ENCODE results near the gene SPAAR. TPM values are rescaled to one million over a fixed set of nuclear protein-coding genes. Genes with fewer than 3 reads are reported as not detected.

SPAAR gene
- total RNA-seq, 1 experiment from 2014 or later: 0.72 TPM

- no peak for TF ChIP-seq CTCF (IDR thresholded peaks at IDR 0.05; ENCODE audit: unreplicated experiment)
- POLR2A ChIA-PET: interaction anchor here (0.7 to 0.8 kb wide), 2 partner anchors 8 to 92 kb away, joined by 3 read pairs; no protein-coding TSS in a partner anchor
- Mint-ChIP-seq H3K4me1 (ENCODE audit: insufficient read depth, unreplicated experiment) (no peaks in the 10 kb centered on the region), H3K4me3 (ENCODE audit: unreplicated experiment) (no peak overlapping the region), H3K27ac (ENCODE audit: low read depth, unreplicated experiment) (no peak overlapping the region), H3K27me3 (ENCODE audit: insufficient read depth, unreplicated experiment) (no peaks in the 10 kb centered on the region), H3K9me3 (ENCODE audit: unreplicated experiment) (no peaks in the 10 kb centered on the region), H3K36me3 (ENCODE audit: insufficient read depth, unreplicated experiment) (no peaks in the 10 kb centered on the region)
- BruUV-seq (replicated peaks): no TSS peak
- DNase-seq (ENCODE audit: unreplicated experiment): no peak
- CTCF ChIA-PET: interaction anchor here (0.6 to 1.8 kb wide), 5 partner anchors 15 to 111 kb away, joined by 3 to 4 read pairs (median 3); no protein-coding TSS in a partner anchor
- intact Hi-C loops (cut with micrococcal nuclease): no loop called here
These were observed 10.3 kb upstream of the SPAAR start for GRCh38 chr9:35899021-35899420.

DNA sequence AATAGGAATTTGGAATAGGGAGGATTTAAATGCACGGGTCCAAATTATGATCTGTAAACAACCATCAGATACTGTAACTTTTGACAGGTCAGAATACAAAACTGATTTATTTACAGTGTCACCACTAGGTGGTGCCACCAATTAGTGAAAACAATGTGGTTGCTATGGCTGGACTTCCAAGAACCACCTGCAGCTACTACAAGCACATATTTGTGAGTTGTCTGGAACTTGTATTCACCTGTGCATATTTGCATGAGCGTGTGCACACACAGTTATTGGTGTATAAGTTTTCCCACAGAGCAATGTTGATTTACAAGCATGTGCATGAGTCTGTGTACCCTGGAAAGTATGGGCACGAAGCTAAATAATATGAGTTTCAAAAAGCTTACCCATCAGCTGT lies 6.2 kb upstream of the SPAAR start:
- Mint-ChIP-seq H3K4me1 (ENCODE audit: insufficient read depth, unreplicated experiment) (peaks cover 25% of the 10 kb centered on the region), H3K4me3 (ENCODE audit: unreplicated experiment) (no peak overlapping the region), H3K36me3 (ENCODE audit: insufficient read depth, unreplicated experiment) (no peaks in the 10 kb centered on the region), H3K27ac (ENCODE audit: low read depth, unreplicated experiment) (no peak overlapping the region), H3K27me3 (ENCODE audit: insufficient read depth, unreplicated experiment) (no peaks in the 10 kb centered on the region), H3K9me3 (ENCODE audit: unreplicated experiment) (no peaks in the 10 kb centered on the region)
- intact Hi-C loops (cut with micrococcal nuclease): loop anchor here (1.0 to 10.0 kb wide), 5 partner anchors 8 to 248 kb away; partner anchors contain the start of genes CCDC107, RMRP and SIT1
- no TSS peak for BruUV-seq (replicated peaks)
- TF ChIP-seq CTCF (IDR thresholded peaks at IDR 0.05; ENCODE audit: unreplicated experiment): peak; percentile 60
- peak; percentile 76 for DNase-seq (ENCODE audit: unreplicated experiment)
- ChIA-PET CTCF (interaction anchor here (0.6 to 7.8 kb wide), 26 partner anchors 8 to 237 kb away, joined by 3 to 88 read pairs (median 4); partner anchors contain the start of gene HINT2), POLR2A (interaction anchor here (0.6 to 1.7 kb wide), 9 partner anchors 8 to 120 kb away, joined by 3 to 16 read pairs (median 3); partner anchors contain the start of gene HINT2)

GRCh38 chr9:35904338-35904737 lies 5.0 kb upstream of the SPAAR start:
- no peaks in the 10 kb centered on the region for H3K27me3 Mint-ChIP-seq (ENCODE audit: insufficient read depth, unreplicated experiment)

More at GRCh38 chr9:35904338-35904737, 5.0 kb upstream of the SPAAR start:
- intact Hi-C loops (cut with micrococcal nuclease): loop anchor here (10.0 kb wide), 1 partner anchor 250 kb away; the partner anchor contains the start of genes CCDC107, RMRP and SIT1
- Mint-ChIP-seq H3K27ac (ENCODE audit: low read depth, unreplicated experiment) (no peak overlapping the region), H3K4me3 (ENCODE audit: unreplicated experiment) (no peak overlapping the region), H3K9me3 (ENCODE audit: unreplicated experiment) (no peaks in the 10 kb centered on the region), H3K36me3 (ENCODE audit: insufficient read depth, unreplicated experiment) (no peaks in the 10 kb centered on the region), H3K4me1 (ENCODE audit: insufficient read depth, unreplicated experiment) (peaks cover 37% of the 10 kb centered on the region)
- TF ChIP-seq CTCF (IDR thresholded peaks at IDR 0.05; ENCODE audit: unreplicated experiment): no peak
- POLR2A ChIA-PET: interaction anchor here (1.2 to 4.8 kb wide), 2 partner anchors 41 to 119 kb away, joined by 3 to 52 read pairs; no protein-coding TSS in a partner anchor
- DNase-seq (ENCODE audit: unreplicated experiment): no peak
- no TSS peak for BruUV-seq (replicated peaks)
- CTCF ChIA-PET: interaction anchor here (0.6 to 7.8 kb wide), 8 partner anchors 20 to 167 kb away, joined by 3 to 88 read pairs (median 4); no protein-coding TSS in a partner anchor
